ENCODE measurements around the gene GHR. TPM values are rescaled to one million over a fixed set of nuclear protein-coding genes. Genes with fewer than 3 reads are reported as not detected.

GHR gene
- 12.0 and 12.7 TPM in 2 replicates for total RNA-seq (2013; cell fraction: nucleolus; rRNA removed)
- total RNA-seq (2014; rRNA removed) (0.33 and 0.45 TPM in 2 replicates), total RNA-seq (2014; rRNA removed; fragmentation: Illumina TruSeq; extraction: Trizol) (0.54 and 0.55 TPM in 2 replicates), total RNA-seq (2021) (0.32 and 0.62 TPM in 2 replicates), polyA plus RNA-seq (2011; rRNA removed) (10.2 and 13.1 TPM in 2 replicates), polyA plus RNA-seq (2014; fragmentation: Illumina TruSeq; extraction: Trizol) (0.50 and 0.62 TPM in 2 replicates), polyA plus RNA-seq (2014; fragmentation: Nextera tagmentation; extraction: Ambion mirVana) (under 1 TPM; 0.23 to 0.26 TPM), polyA plus RNA-seq (2014; rRNA removed) (0.36 and 0.40 TPM in 2 replicates), polyA plus RNA-seq (2016; fragmentation: Nextera tagmentation; extraction: Ambion mirVana) (under 1 TPM; 0.32 to 0.52 TPM), polyA minus RNA-seq (2011; rRNA and poly(A)+ RNA removed) (20.1 and 20.3 TPM in 2 replicates), Bru-seq, nascent RNA (percentile 41 among the genes with signal in this experiment), BruChase-seq, experiment 1, labeled RNA remaining after a 6-hour chase (percentile 35 among the genes with signal in this experiment), BruChase-seq, experiment 2, labeled RNA remaining after a 2-hour chase (percentile 37 among the genes with signal in this experiment)
- polyA plus RNA-seq (2011; ENCODE audit: low read depth): 0.56 TPM
- polyA plus RNA-seq (2011; cell fraction: cytosol; rRNA removed): 5.0 and 5.1 TPM in 2 replicates
- polyA plus RNA-seq (2011; cell fraction: nucleus; rRNA removed): 7.6 and 9.7 TPM in 2 replicates
- 0.61 and 1.0 TPM in 2 replicates for polyA plus RNA-seq (2012)
- polyA minus RNA-seq (2011; cell fraction: cytosol; rRNA and poly(A)+ RNA removed): 3.8 and 4.7 TPM in 2 replicates
- polyA minus RNA-seq (2011; cell fraction: nucleus; rRNA and poly(A)+ RNA removed): 4.8 and 8.5 TPM in 2 replicates
- long read RNA-seq, experiment 1, partial matches to known transcripts: 0 of 1 reads
- long read RNA-seq, experiment 1, other reads (novel, unspliced or antisense): 1 of 1 reads
- long read RNA-seq, experiment 2, partial matches to known transcripts: 1 of 3 reads
- long read RNA-seq, experiment 2, other reads (novel, unspliced or antisense): 2 of 3 reads

- no peak within 1 kb of the TSS; the same call in 1 of the 2 replicates for H3K4me2 ChIP-seq (ENCODE audit: control insufficient read depth, insufficient read depth)
- H3K27ac ChIP-seq (ENCODE audit: control insufficient read depth, insufficient read depth): no peak within 1 kb of the TSS
- no peaks in the 10 kb centered on the region for H4K20me1 ChIP-seq (ENCODE audit: control insufficient read depth, insufficient read depth)
- H3K4me3 ChIP-seq: no peak within 1 kb of the TSS
- intact Hi-C loops (cut with micrococcal nuclease; ENCODE audit: unreplicated experiment): no loop called here
- no peak within 1 kb of the TSS for H2AFZ ChIP-seq (ENCODE audit: control insufficient read depth, low read depth, low read length)
- no peak for DNase-seq (ENCODE audit: low read depth, low spot score)
- H3K27me3 ChIP-seq (replicated peaks in 1 of 2; ENCODE audit: control insufficient read depth in 2 of 2, insufficient read depth in 2 of 2, low read length in 1 of 2): peaks cover 0 to 3% of the 10 kb centered on the region in 2 experiments; a peak in 2 of 4 replicates
- H3K36me3 ChIP-seq (ENCODE audit: control insufficient read depth in 2 of 2, insufficient read depth in 2 of 2, low read length in 1 of 2): no peaks in the 10 kb centered on the region
- BruUV-seq (replicated peaks): no TSS peak
- ATAC-seq: peak; percentile 72
- H3K9ac ChIP-seq (ENCODE audit: control insufficient read depth, insufficient read depth, low read length): no peak within 1 kb of the TSS
- H3K4me1 ChIP-seq (ENCODE audit: control insufficient read depth, insufficient read depth, low read length): no peaks in the 10 kb centered on the region
- ChIA-PET POLR2A (interaction anchor here (1.0 to 3.1 kb wide), 6 partner anchors 32 to 49 kb away, joined by 3 to 18 read pairs (median 4); no protein-coding TSS in a partner anchor), SMC1A (ENCODE audit: uncharacterized antibody, unreplicated experiment) (interaction anchor here (0.6 to 6.2 kb wide), 33 partner anchors 13 to 466 kb away, joined by 3 to 35 read pairs (median 4); no protein-coding TSS in a partner anchor), RAD21 (ENCODE audit: unreplicated experiment) (interaction anchor here (0.8 to 5.8 kb wide), 26 partner anchors 29 to 567 kb away, joined by 3 to 79 read pairs (median 4); no protein-coding TSS in a partner anchor), CTCF (interaction anchor here (0.6 to 3.1 kb wide), 36 partner anchors 9 to 594 kb away, joined by 3 to 31 read pairs (median 4); no protein-coding TSS in a partner anchor)
- in situ Hi-C loops (cut with MboI): no loop called here
- 20% methylated on average over 45 of the region's 60 CpGs for WGBS (ENCODE audit: insufficient coverage, insufficient replicate concordance, low lambda C conversion rate, missing lambda C conversion rate)
- no peaks in the 10 kb centered on the region for H3K79me2 ChIP-seq (ENCODE audit: control insufficient read depth, insufficient read depth, low read length)
- FAIRE-seq: no peak
- TF ChIP-seq IKZF1 (conservative IDR thresholded peaks at IDR 0.05) (peak; percentile 27; the same call in 1 of the 2 replicates), CTCF (IDR thresholded peaks at IDR 0.05 in 2 of 3, conservative IDR thresholded peaks at IDR 0.05 in 1 of 3; ENCODE audit: control insufficient read depth in 2 of 3, extremely low read depth in 1 of 3, insufficient read depth in 1 of 3, low read depth in 3 of 3, low read length in 3 of 3) (peak; percentile 30 to 46 (median 30); a peak in 4 of 6 replicates), POLR2AphosphoS5 (IDR thresholded peaks at IDR 0.05; ENCODE audit: low read length) (no peak), RAD21 (IDR thresholded peaks at IDR 0.05; ENCODE audit: insufficient read depth, low read depth, low read length) (peak; percentile 39; the same call in 1 of the 2 replicates), EGR1 (IDR thresholded peaks at IDR 0.05; ENCODE audit: borderline replicate concordance in 1 of 2, low read depth in 2 of 2, low read length in 2 of 2) (no peak), PKNOX1 (IDR thresholded peaks at IDR 0.05) (0 out of 2 replicates have a peak, but pooled peaks have one; percentile 22), IKZF2 (IDR thresholded peaks at IDR 0.05) (peak; percentile 24 to 56; a peak in 2 of 4 replicates)
- no peaks in the 10 kb centered on the region; the same call in 2 of the 3 replicates for H3K9me3 ChIP-seq (replicated peaks; ENCODE audit: control insufficient read depth, insufficient read depth, low read length)
These were observed at the start of gene GHR for GRCh38 chr5:42423285-42424165. TSS of gene GHR (plus strand) at chr5:42423439. CDS start at chr5:42565875, 142,436 bp downstream.

All from GM12878 (cell line).